Pancreas (tissue), 10 donors: ENCODE measurements around the gene MOSPD3. TPM values are rescaled to one million over a fixed set of nuclear protein-coding genes. Genes with fewer than 3 reads are reported as not detected.

Experiments used
- ATAC-seq, 4 donors: fragments of 200-7000 bp; cut with Tn5 transposase; one replicate each; pipeline versions ENCODE4 v1.8.0 to v1.9.1; 2020; ENCODE audit warnings: mild to moderate bottlenecking in 4 of 4, moderate library complexity in 4 of 4
- DNase-seq, 6 donors: peaks; one replicate each; pipeline ENCODE4 v3.0.0-alpha.2; 2020
- FAIRE-seq: peaks from 2 replicates; lab custom pipeline; 2012; peaks lifted over from hg19 to GRCh38; lab: Jason Lieb, UNC
- H3K27ac ChIP-seq, 4 donors: fragments of 200-600 bp; sonication (generic); 1 replicate in 3 of 4; 2 replicates in 1 of 4; pipeline versions ENCODE4 v1.5.0 to v1.8.0; 2020
- H3K27me3 ChIP-seq, 4 donors: fragments of 200-600 bp; one replicate each; pipeline ENCODE4 v1.8.0; 2021
- H3K36me3 ChIP-seq, 3 donors: fragments of 200-600 bp; sonication (generic) in 1 of 3; one replicate each; pipeline versions ENCODE4 v1.5.0 to v1.8.0; 2020 to 2021
- H3K4me1 ChIP-seq, 3 donors: fragments of 200-600 bp; one replicate each; pipeline ENCODE4 v1.8.0; 2021
- H3K4me3 ChIP-seq, 4 donors: fragments of 200-600 bp; sonication (generic) in 2 of 4; one replicate each; pipeline versions ENCODE4 v1.5.0 to v1.8.0; 2020 to 2021
- H3K9me3 ChIP-seq, 4 donors: fragments of 200-600 bp; one replicate each; pipeline ENCODE4 v1.8.0; 2021
- CTCF ChIP-seq, 4 donors: fragments of 200-600 bp; sonication (generic) in 3 of 4; IDR thresholded peaks; one replicate each; pipeline versions ENCODE4 v1.5.0 to v1.8.0; 2021; ENCODE audit warnings: antibody characterized with exemption in 4 of 4
- WGBS, 2 donors: extraction: QIAGEN DNeasy Blood & Tissue Kit; methylation state at CpG; one replicate each; pipeline ENCODE4 v1.1.7; 2013; 5-methylcytosine and 5-hydroxymethylcytosine counted together
- intact Hi-C, 3 donors: fragments of 100-400 bp; cut with DNase I; formaldehyde crosslinking; loops; one replicate each; pipeline versions ENCODE4 v1.11.1 to v1.14.2; 2022
- polyA plus RNA-seq, 2 donors: library from polyadenylated mRNA; stranded (reverse); fragments of 200-250 nt; gene quantifications; one replicate each; pipeline ENCODE4 v1.2.3, GENCODE V29; 2013
- total RNA-seq, 6 donors: library from RNA; stranded (reverse); fragmentation: NEBNext Ultra II Directional in 4 of 6; extraction: Animal tissue kit (Norgen Biotek cat#: 25700) in 4 of 6; gene quantifications; one replicate each; pipeline versions ENCODE4 v1.2.1 to v1.2.4, GENCODE V29; 2021 to 2023
- donor health status: healthy with polysubstance abuse.
- donor health status: DM: no; HTN: no; CAD: no; lungs with moderate emphysema.
- donor health status: DM: no; HTN: no; CAD: no.
- donor health status: control.
- donor health status: control.
- donor health status: Bipolar disorder and iron deficiency.
- donor health status: DM: yes; HTN: yes; CAD: no.
- donor health status: DM: no; HTN: no; CAD: no.
- donor health status: DM: no; HTN: no; CAD: no.
- donor health status: DM: yes; HTN: yes; CAD: no.

MOSPD3 gene
- total and polyA plus RNA-seq, 8 donors = 6.8 to 19.7 (median 10.3) TPM

- intact Hi-C loops = no loop called here
- Histone ChIP-seq H3K27ac (peak overlapping the region in 2 of 4 donors; percentile 46 to 55), H3K27me3 (no peaks in the 10 kb centered on the region), H3K4me1 (peaks cover 0 to 3% (median 0%) of the 10 kb centered on the region in 3 donors), H3K36me3 (no peaks in the 10 kb centered on the region), H3K4me3 (peak overlapping the region in 2 of 4 donors; percentile 67 to 83), H3K9me3 (no peaks in the 10 kb centered on the region)
- TF ChIP-seq CTCF (IDR thresholded peaks at IDR 0.05) = no peak
- WGBS, 2 donors = 50 to 59% methylated on average over 19 to 21 of the region's 21 CpGs
- DNase-seq (peak in 2 of 6 donors; percentile 54 to 56), FAIRE-seq (no peak), ATAC-seq (no peak)
Observed at GRCh38 chr7:100602889-100603725, 9.2 kb upstream of the MOSPD3 start.

- intact Hi-C loops = no loop called here
- H3K9me3 ChIP-seq = no peaks in the 10 kb centered on the region
Observed at GRCh38 chr7:100603726-100604027, 8.7 kb upstream of the MOSPD3 start.

GRCh38 chr7:100604028-100604975, 8.0 kb upstream of the MOSPD3 start:
- peak in 3 of 4 donors; percentile 10 to 19 (median 16) for TF ChIP-seq CTCF (IDR thresholded peaks at IDR 0.05)
- peak; percentile 68 to 90 (median 78) for DNase-seq
- Histone ChIP-seq H3K27me3 (no peaks in the 10 kb centered on the region), H3K36me3 (no peaks in the 10 kb centered on the region), H3K4me3 (peak overlapping the region; percentile 38 to 83 (median 56)), H3K27ac (peak overlapping the region; percentile 42 to 58 (median 54)), H3K9me3 (no peaks in the 10 kb centered on the region), H3K4me1 (peaks cover 0 to 3% (median 0%) of the 10 kb centered on the region in 3 donors)
- ATAC-seq = peak; percentile 80 to 91 (median 86)
- intact Hi-C loops = no loop called here
- FAIRE-seq = no peak
- WGBS, 2 donors = 1% methylated on average over 50 to 70 of the region's 70 CpGs

More at GRCh38 chr7:100603726-100604027, 8.7 kb upstream of the MOSPD3 start:
- peaks cover 0 to 3% (median 0%) of the 10 kb centered on the region in 3 donors for H3K4me1 ChIP-seq
- FAIRE-seq (no peak), DNase-seq (no peak), ATAC-seq (peak in 2 of 4 donors; percentile 1 to 2)
- H3K27me3 ChIP-seq = no peaks in the 10 kb centered on the region
- no peaks in the 10 kb centered on the region for H3K36me3 ChIP-seq
- peak overlapping the region; percentile 35 to 83 (median 52) for H3K4me3 ChIP-seq
- peak overlapping the region in 3 of 4 donors; percentile 46 to 58 (median 55) for H3K27ac ChIP-seq
- no peak for TF ChIP-seq CTCF (IDR thresholded peaks at IDR 0.05)
- WGBS, 2 donors = 24 to 27% methylated on average over 10 of the region's 10 CpGs

GRCh38 chr7:100604976-100605911, 7.1 kb upstream of the MOSPD3 start:
- DNase-seq = peak; percentile 42 to 82 (median 64)
- no peak for TF ChIP-seq CTCF (IDR thresholded peaks at IDR 0.05)
- no peak for FAIRE-seq

More at GRCh38 chr7:100604976-100605911, 7.1 kb upstream of the MOSPD3 start:
- H3K4me1 ChIP-seq = peaks cover 0 to 3% (median 0%) of the 10 kb centered on the region in 3 donors
- peak; percentile 47 to 53 (median 49) for ATAC-seq
- H3K4me3 ChIP-seq = peak overlapping the region; percentile 38 to 83 (median 56)
- WGBS, 2 donors = 2 to 5% methylated on average over 65 to 68 of the region's 68 CpGs
- no peaks in the 10 kb centered on the region for H3K9me3 ChIP-seq
- H3K36me3 ChIP-seq = no peaks in the 10 kb centered on the region
- H3K27me3 ChIP-seq = no peaks in the 10 kb centered on the region
- H3K27ac ChIP-seq = peak overlapping the region in 2 of 4 donors; percentile 42 to 58
- intact Hi-C loops = no loop called here
